H1 (cell line): ENCODE results near the gene CLEC16A.

Source experiments
- EP300 ChIP-seq, 2 experiments: IDR thresholded peaks; 1 replicate in 1 of 2; 2 replicates in 1 of 2; pipeline ENCODE4 v1.6.1; 2011 to 2012; ENCODE audit warnings: low read depth in 2 of 2, low read length in 2 of 2, mild to moderate bottlenecking in 2 of 2, borderline replicate concordance in 1 of 2, inconsistent platforms in 1 of 2, moderate library complexity in 1 of 2
- POLR2A ChIP-seq, 2 experiments: IDR thresholded peaks; 1 replicate in 1 of 2; 2 replicates in 1 of 2; pipeline ENCODE4 v1.6.1; 2011; ENCODE audit warnings: low read depth in 2 of 2, low read length in 2 of 2, mild to moderate bottlenecking in 2 of 2; ENCODE audit errors: control extremely low read depth in 1 of 2
- RFX5 ChIP-seq: IDR thresholded peaks from 2 replicates; pipeline ENCODE4 v1.6.1; 2011; ENCODE audit warnings: low read depth, low read length, improper control_type of control experiment, borderline replicate concordance
- RNF2 ChIP-seq: fragments of 200-900, 300-1000 bp; sonication (generic); IDR thresholded peaks from 2 replicates; pipeline ENCODE4 v1.7.1; 2016; ENCODE audit warnings: borderline replicate concordance, low read depth, mild to moderate bottlenecking, antibody characterized with exemption, low read length; ENCODE audit not compliant: poor library complexity, severe bottlenecking; ENCODE audit errors: missing control alignments
- TF ChIP-seq, protein P1 (sequence below), 3 experiments: IDR thresholded peaks; 1 replicate in 2 of 3; 2 replicates in 1 of 3; pipeline versions ENCODE4 v1.5.1 to v1.6.1; 2011; ENCODE audit warnings: low read length in 3 of 3, mild to moderate bottlenecking in 3 of 3, inconsistent platforms in 2 of 3, low read depth in 1 of 3, moderate library complexity in 1 of 3; ENCODE audit not compliant: insufficient read depth in 1 of 3; ENCODE audit errors: control extremely low read depth in 1 of 3

DNA sequence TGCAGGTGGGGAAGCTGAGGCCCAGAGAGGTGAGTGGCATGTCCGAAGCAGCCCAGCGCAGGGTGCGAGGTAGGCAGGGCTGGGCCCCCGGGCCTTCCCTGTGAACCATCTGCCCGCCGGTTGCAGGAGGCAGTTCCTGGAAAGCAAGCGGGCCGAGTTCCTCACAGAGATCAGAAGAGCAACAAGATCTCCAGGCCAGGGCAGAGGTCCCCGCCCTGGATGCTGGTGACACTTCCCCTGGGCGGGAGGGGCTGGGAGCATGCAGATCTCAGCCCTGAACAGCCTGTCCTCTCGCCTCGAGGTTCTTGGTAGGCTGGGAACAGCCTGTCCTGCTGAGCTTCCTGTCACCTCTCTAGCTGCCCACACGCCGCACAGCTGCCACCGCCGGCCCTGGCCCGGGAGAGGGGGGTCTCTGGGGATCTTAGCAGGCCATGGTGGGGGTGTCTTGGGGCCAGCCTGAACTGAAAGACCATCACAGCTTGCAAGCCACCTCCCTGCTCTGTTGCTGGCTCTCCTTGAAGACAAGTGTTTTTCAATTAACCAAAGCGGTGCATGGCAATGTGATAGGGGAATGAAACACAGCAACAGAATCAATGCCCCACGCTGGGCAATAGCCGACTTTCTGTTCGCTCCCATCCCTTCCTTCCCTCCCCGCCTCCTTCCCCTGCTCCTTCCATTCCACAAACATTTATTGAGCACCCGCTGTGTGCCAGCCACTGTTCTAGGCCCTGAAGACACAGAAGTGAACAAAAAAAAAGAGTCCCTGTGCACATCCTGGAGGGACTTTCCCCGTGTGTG, 279.9 kb downstream of the CLEC16A start:
- no peak for TF ChIP-seq EP300 (IDR thresholded peaks at IDR 0.05; ENCODE audit: borderline replicate concordance in 1 of 2, low read depth in 2 of 2, low read length in 2 of 2)
- TF ChIP-seq RNF2, result no peak
- TF ChIP-seq POLR2A (IDR thresholded peaks at IDR 0.05; ENCODE audit: control extremely low read depth in 1 of 2, low read depth in 2 of 2, low read length in 2 of 2), result no peak
- TF ChIP-seq RFX5, result no peak
- TF ChIP-seq, protein P1, sequence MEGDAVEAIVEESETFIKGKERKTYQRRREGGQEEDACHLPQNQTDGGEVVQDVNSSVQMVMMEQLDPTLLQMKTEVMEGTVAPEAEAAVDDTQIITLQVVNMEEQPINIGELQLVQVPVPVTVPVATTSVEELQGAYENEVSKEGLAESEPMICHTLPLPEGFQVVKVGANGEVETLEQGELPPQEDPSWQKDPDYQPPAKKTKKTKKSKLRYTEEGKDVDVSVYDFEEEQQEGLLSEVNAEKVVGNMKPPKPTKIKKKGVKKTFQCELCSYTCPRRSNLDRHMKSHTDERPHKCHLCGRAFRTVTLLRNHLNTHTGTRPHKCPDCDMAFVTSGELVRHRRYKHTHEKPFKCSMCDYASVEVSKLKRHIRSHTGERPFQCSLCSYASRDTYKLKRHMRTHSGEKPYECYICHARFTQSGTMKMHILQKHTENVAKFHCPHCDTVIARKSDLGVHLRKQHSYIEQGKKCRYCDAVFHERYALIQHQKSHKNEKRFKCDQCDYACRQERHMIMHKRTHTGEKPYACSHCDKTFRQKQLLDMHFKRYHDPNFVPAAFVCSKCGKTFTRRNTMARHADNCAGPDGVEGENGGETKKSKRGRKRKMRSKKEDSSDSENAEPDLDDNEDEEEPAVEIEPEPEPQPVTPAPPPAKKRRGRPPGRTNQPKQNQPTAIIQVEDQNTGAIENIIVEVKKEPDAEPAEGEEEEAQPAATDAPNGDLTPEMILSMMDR (IDR thresholded peaks at IDR 0.05; ENCODE audit: control extremely low read depth in 1 of 3, insufficient read depth in 1 of 3, low read depth in 1 of 3, low read length in 3 of 3), result no peak
